AG04449 (cell line): ENCODE results near the gene IQCK.

Experiments used
- CTCF ChIA-PET: fragments of 350-600 bp; formaldehyde crosslinking; extraction: SDS; loops from one replicate; lab custom pipeline; 2021; ENCODE audit warnings: antibody characterized with exemption; lab: Yijun Ruan, JAX
- POLR2A ChIA-PET: fragments of 400-600, 350-600 bp; formaldehyde crosslinking; extraction: SDS; loops from one replicate; lab custom pipeline; 2020; ENCODE audit warnings: antibody characterized with exemption, inconsistent platforms; lab: Yijun Ruan, JAX
- DNase-seq: peaks from one replicate; pipeline ENCODE4 v3.0.0-alpha.2; 2010; ENCODE audit warnings: low read depth, low spot score
- H3K4me3 ChIP-seq: 2 replicates; pipeline ENCODE4 v1.5.1; 2011; ENCODE audit warnings: low read depth, mild to moderate bottlenecking, control low read depth, low read length
- CTCF ChIP-seq: IDR thresholded peaks from one replicate; pipeline ENCODE4 v1.5.1; 2011; ENCODE audit warnings: mild to moderate bottlenecking, moderate library complexity, low read length, control low read depth, inconsistent platforms; ENCODE audit not compliant: insufficient read depth; ENCODE audit errors: missing control alignments

Gene IQCK

GRCh38 chr16:19737306-19738038 lies 19.4 kb downstream of the IQCK start:
- CTCF ChIA-PET: no interaction called here
- no peak overlapping the region for H3K4me3 ChIP-seq
- DNase-seq: no peak
- POLR2A ChIA-PET: no interaction called here
- no peak for TF ChIP-seq CTCF

GRCh38 chr16:19741354-19741753 lies 23.3 kb downstream of the IQCK start:
- no peak overlapping the region for H3K4me3 ChIP-seq
- ChIA-PET CTCF (no interaction called here), POLR2A (no interaction called here)
- no peak for DNase-seq
- no peak for TF ChIP-seq CTCF

- ChIA-PET POLR2A (no interaction called here), CTCF (interaction anchor here (1.0 kb wide), 1 partner anchor 143 kb away, joined by 3 read pairs; no protein-coding TSS in a partner anchor)
- no peak for TF ChIP-seq CTCF
These were observed 25.7 kb downstream of the IQCK start for GRCh38 chr16:19743816-19744159.

GRCh38 chr16:19744670-19745069 lies 26.6 kb downstream of the IQCK start:
- ChIA-PET CTCF (no interaction called here), POLR2A (no interaction called here)
- no peak for DNase-seq
- TF ChIP-seq CTCF: no peak
- no peak overlapping the region for H3K4me3 ChIP-seq

More at GRCh38 chr16:19743816-19744159, 25.7 kb downstream of the IQCK start:
- no peak for DNase-seq
- no peak overlapping the region for H3K4me3 ChIP-seq

- no peak for DNase-seq
- no peak for TF ChIP-seq CTCF
- POLR2A ChIA-PET: no interaction called here
- CTCF ChIA-PET: no interaction called here
- no peak overlapping the region for H3K4me3 ChIP-seq
These were observed 27.4 kb downstream of the IQCK start for GRCh38 chr16:19745286-19746010.

GRCh38 chr16:19746561-19746960 lies 28.5 kb downstream of the IQCK start:
- no peak for DNase-seq
- TF ChIP-seq CTCF: no peak
- POLR2A ChIA-PET: no interaction called here
- CTCF ChIA-PET: no interaction called here
- no peak overlapping the region for H3K4me3 ChIP-seq
